Vagina (tissue), 2 donors: Measurements from ENCODE around the gene MYH14. TPM values are rescaled to one million over a fixed set of nuclear protein-coding genes. Genes with fewer than 3 reads are reported as not detected.

Experiments
- DNase-seq, 2 donors: peaks; one replicate each; pipeline ENCODE4 v3.0.0-alpha.2; 2017; ENCODE audit errors: extremely low spot score in 2 of 2
- H3K27ac ChIP-seq: fragments of 200-600 bp; sonication (generic); one replicate; pipeline ENCODE4 v1.5.1; 2019
- H3K27me3 ChIP-seq: fragments of 200-600 bp; sonication (generic); one replicate; pipeline ENCODE4 v1.5.1; 2019
- H3K36me3 ChIP-seq, 2 donors: fragments of 200-600 bp; sonication (generic); one replicate each; pipeline ENCODE4 v1.5.1; 2017 to 2019
- H3K4me1 ChIP-seq: fragments of 200-600 bp; sonication (generic); one replicate; pipeline ENCODE4 v1.5.1; 2019
- H3K4me3 ChIP-seq, 2 donors: fragments of 200-600 bp; sonication (generic); 1 replicate in 1 of 2; 2 replicates in 1 of 2; pipeline ENCODE4 v1.5.1; 2016 to 2019
- H3K9me3 ChIP-seq: fragments of 200-600 bp; sonication (generic); one replicate; pipeline ENCODE4 v1.5.1; 2019
- CTCF ChIP-seq, 3 experiments: fragments of 450-650 bp in 2 of 3; fragments of 200-600 bp in 1 of 3; sonication (generic) in 1 of 3; IDR thresholded peaks; one replicate each; pipeline ENCODE4 v1.5.1; 2017 to 2019; ENCODE audit warnings: antibody characterized with exemption in 3 of 3, mild to moderate bottlenecking in 2 of 3, moderate library complexity in 2 of 3
- POLR2A ChIP-seq, 2 donors: fragments of 450-650 bp; IDR thresholded peaks; one replicate each; pipeline ENCODE4 v1.6.1; 2017; ENCODE audit warnings: antibody characterized with exemption in 2 of 2, mild to moderate bottlenecking in 2 of 2, moderate library complexity in 2 of 2
- POLR2AphosphoS5 ChIP-seq, 2 donors: sonication (generic); formaldehyde crosslinking; IDR thresholded peaks; one replicate each; pipeline ENCODE4 v1.9.0; 2017; ENCODE audit warnings: antibody characterized with exemption in 2 of 2, mild to moderate bottlenecking in 2 of 2, low read depth in 1 of 2; ENCODE audit not compliant: insufficient read depth in 1 of 2
- intact Hi-C: fragments of 100-400 bp; cut with DNase I; formaldehyde crosslinking; loops from one replicate; pipeline ENCODE4 v1.15.1; 2023
- total RNA-seq: library from RNA; depleted of rRNA; stranded (reverse); fragments of >200 nt; gene quantifications from one replicate; pipeline ENCODE4 v1.2.3, GENCODE V29; 2016

The MYH14 gene
- total RNA-seq, 1 donor from 2014 or later: 51.6 TPM

DNA sequence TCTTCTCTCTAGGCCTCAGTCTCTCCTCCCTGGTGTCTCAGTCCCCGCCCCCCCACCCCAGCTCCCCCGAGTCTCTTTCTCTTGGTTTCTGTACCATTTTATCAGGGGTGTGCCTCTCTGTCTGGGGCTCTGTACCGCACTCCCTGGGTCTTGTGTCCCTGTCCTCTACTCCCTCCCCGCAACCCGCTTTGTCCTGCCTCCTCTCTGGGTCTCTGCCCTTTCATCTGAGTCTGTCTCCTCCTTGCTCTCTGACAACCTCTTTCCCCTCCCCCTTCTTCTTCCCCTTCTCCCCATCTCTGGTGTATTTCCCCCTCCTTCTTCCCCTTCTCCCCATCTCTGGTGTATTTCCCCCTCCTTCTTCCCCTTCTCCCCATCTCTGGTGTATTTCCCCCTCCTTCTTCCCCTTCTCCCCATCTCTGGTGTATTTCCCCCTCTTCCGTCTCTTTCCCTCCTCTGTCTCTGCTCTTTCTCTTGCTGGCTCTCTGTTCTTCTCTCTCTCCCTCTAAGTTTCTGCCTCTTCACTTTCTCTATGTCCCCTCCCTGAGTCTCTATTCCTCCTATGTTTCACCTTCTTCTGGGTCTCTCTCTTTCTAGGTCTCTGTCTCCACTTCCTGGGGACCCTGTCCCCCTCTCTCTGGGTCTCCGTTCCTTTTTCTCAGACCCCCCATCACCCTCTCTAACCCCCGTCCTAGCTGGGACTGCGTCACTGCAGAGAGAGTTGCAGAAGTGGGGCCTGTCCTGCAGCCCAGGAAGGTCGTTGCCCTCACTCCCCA is 128.0 kb downstream of the MYH14 start:
- no peaks in the 10 kb centered on the region for H3K27me3 ChIP-seq
- no peaks in the 10 kb centered on the region for H3K36me3 ChIP-seq
- H3K27ac ChIP-seq: no peak overlapping the region
- no peaks in the 10 kb centered on the region for H3K9me3 ChIP-seq
- intact Hi-C loops: no loop called here
- peak overlapping the region; percentile 12 to 30 for H3K4me3 ChIP-seq
- no peak for DNase-seq
- peaks cover 41% of the 10 kb centered on the region for H3K4me1 ChIP-seq
- TF ChIP-seq POLR2A (IDR thresholded peaks at IDR 0.05) (no peak), POLR2AphosphoS5 (IDR thresholded peaks at IDR 0.05; ENCODE audit: insufficient read depth in 1 of 2, low read depth in 1 of 2) (no peak), CTCF (IDR thresholded peaks at IDR 0.05) (no peak)

- Histone ChIP-seq H3K36me3 (no peaks in the 10 kb centered on the region), H3K4me3 (no peak overlapping the region), H3K27me3 (no peaks in the 10 kb centered on the region), H3K27ac (no peak overlapping the region), H3K9me3 (no peaks in the 10 kb centered on the region), H3K4me1 (peaks cover 41% of the 10 kb centered on the region)
- TF ChIP-seq POLR2A (IDR thresholded peaks at IDR 0.05) (no peak), CTCF (IDR thresholded peaks at IDR 0.05) (no peak), POLR2AphosphoS5 (IDR thresholded peaks at IDR 0.05; ENCODE audit: insufficient read depth in 1 of 2, low read depth in 1 of 2) (no peak)
- intact Hi-C loops: no loop called here
- DNase-seq: no peak
Observed at GRCh38 chr19:50331994-50332243, 128.5 kb downstream of the MYH14 start.

- peaks cover 41% of the 10 kb centered on the region for H3K4me1 ChIP-seq
- no peak for DNase-seq
- H3K27me3 ChIP-seq: no peaks in the 10 kb centered on the region
- peak overlapping the region; percentile 27 to 48 for H3K4me3 ChIP-seq
- H3K36me3 ChIP-seq: no peaks in the 10 kb centered on the region
- intact Hi-C loops: no loop called here
- H3K27ac ChIP-seq: no peak overlapping the region
- TF ChIP-seq CTCF (IDR thresholded peaks at IDR 0.05) (no peak), POLR2AphosphoS5 (IDR thresholded peaks at IDR 0.05; ENCODE audit: insufficient read depth in 1 of 2, low read depth in 1 of 2) (no peak), POLR2A (IDR thresholded peaks at IDR 0.05) (no peak)
- no peaks in the 10 kb centered on the region for H3K9me3 ChIP-seq
Observed at GRCh38 chr19:50332244-50333038, 129.0 kb downstream of the MYH14 start.

DNA sequence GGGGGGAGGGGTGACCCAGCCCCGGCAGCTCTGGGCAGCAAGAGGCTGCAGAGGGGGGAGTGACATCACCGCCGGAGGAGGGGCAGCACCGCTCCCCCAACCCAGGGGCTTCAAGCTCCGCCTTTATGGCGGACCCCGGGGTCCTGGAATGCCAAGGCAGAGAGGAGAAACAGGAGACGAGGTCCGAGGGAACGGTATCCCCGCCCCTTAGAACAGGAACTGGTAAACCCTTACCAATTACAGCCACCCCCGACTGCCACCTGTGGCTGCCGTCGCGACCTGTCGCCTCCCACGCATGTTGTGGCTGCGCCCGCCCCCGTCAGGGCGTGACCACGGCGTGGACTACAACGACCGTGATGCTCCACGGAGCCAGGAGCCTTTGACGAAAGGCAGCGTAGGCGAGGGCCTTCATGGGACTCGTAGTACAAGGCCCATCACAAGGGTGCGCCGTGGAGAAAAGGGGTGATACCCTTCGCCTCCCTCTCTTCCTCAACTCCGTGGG is 129.9 kb downstream of the MYH14 start:
- peak in 1 of 2 donors; percentile 93 for DNase-seq

More for the DNA sequence above, 129.9 kb downstream of the MYH14 start:
- no peak for TF ChIP-seq POLR2AphosphoS5 (IDR thresholded peaks at IDR 0.05; ENCODE audit: insufficient read depth in 1 of 2, low read depth in 1 of 2)
- TF ChIP-seq CTCF (IDR thresholded peaks at IDR 0.05): no peak
- TF ChIP-seq POLR2A (IDR thresholded peaks at IDR 0.05): no peak
- Histone ChIP-seq H3K27me3 (no peaks in the 10 kb centered on the region), H3K9me3 (no peaks in the 10 kb centered on the region), H3K36me3 (no peaks in the 10 kb centered on the region), H3K4me1 (peaks cover 41% of the 10 kb centered on the region), H3K27ac (no peak overlapping the region), H3K4me3 (peak overlapping the region; percentile 27 to 48)
- intact Hi-C loops: no loop called here
